HL-60 (cell line): ENCODE measurements around the gene FHL2.

Experiments used
- CTCF ChIP-seq: IDR thresholded peaks from one replicate; pipeline ENCODE4 v1.5.1; 2011; ENCODE audit warnings: low read length, control low read depth, inconsistent platforms; ENCODE audit not compliant: insufficient read depth
- GABPA ChIP-seq: IDR thresholded peaks from 2 replicates; pipeline ENCODE4 v1.6.1; 2012; ENCODE audit warnings: low read depth

- no peak for TF ChIP-seq GABPA
- no peak for TF ChIP-seq CTCF
Observed at GRCh38 chr2:105368759-105369408, 30.0 kb downstream of the FHL2 start.
